Measurements from ENCODE around the gene SNX25.
A peak's percentile ranks its signal among the peaks of the same experiment; 100 is the strongest.

Gene SNX25

GRCh38 chr4:185380320-185380719 is 170.9 kb downstream of the SNX25 start:
- DNase-seq (ENCODE audit: low read depth), result no peak

GRCh38 chr4:185381288-185382196 is 172.1 kb downstream of the SNX25 start:
- DNase-seq (ENCODE audit: low read depth), result no peak

- DNase-seq (ENCODE audit: low read depth), result no peak
Observed at GRCh38 chr4:185382754-185383153, 173.4 kb downstream of the SNX25 start.

GRCh38 chr4:185383451-185383850 is 174.1 kb downstream of the SNX25 start:
- no peak for DNase-seq (ENCODE audit: low read depth)

GRCh38 chr4:185384061-185384460 is 174.7 kb downstream of the SNX25 start:
- no peak for DNase-seq (ENCODE audit: low read depth)

- peak; percentile 69 for DNase-seq (ENCODE audit: low read depth)
Observed at GRCh38 chr4:185384930-185385331, 175.5 kb downstream of the SNX25 start.

- no peak for DNase-seq (ENCODE audit: low read depth)
Observed at GRCh38 chr4:185387957-185388356, 178.6 kb downstream of the SNX25 start.

- no peak for DNase-seq (ENCODE audit: low read depth)
Observed at GRCh38 chr4:185390941-185391340, 181.5 kb downstream of the SNX25 start.

- no peak for DNase-seq (ENCODE audit: low read depth)
Observed at GRCh38 chr4:185392156-185392555, 182.8 kb downstream of the SNX25 start.

- DNase-seq (ENCODE audit: low read depth), result no peak
Observed at GRCh38 chr4:185394568-185395237, 185.3 kb downstream of the SNX25 start.

GRCh38 chr4:185395238-185395955 is 186.0 kb downstream of the SNX25 start, which contains the start of gene LRP2BP:
Gene LRP2BP, minus strand, starts transcription at chr4:185395924. Its CDS starts 17,738 bp downstream, at chr4:185378186.
- DNase-seq (ENCODE audit: low read depth), result no peak

- peak; percentile 85 for DNase-seq (ENCODE audit: low read depth)
Observed at GRCh38 chr4:185395956-185396723, 186.7 kb downstream of the SNX25 start.

- no peak for DNase-seq (ENCODE audit: low read depth)
Observed at GRCh38 chr4:185396724-185397385, 187.5 kb downstream of the SNX25 start, which contains the start of gene ANKRD37. Gene ANKRD37, plus strand, starts transcription at chr4:185396841. Its CDS starts 83 bp downstream, at chr4:185396924.

GRCh38 chr4:185398618-185399017 is 189.2 kb downstream of the SNX25 start:
- DNase-seq (ENCODE audit: low read depth), result no peak

GRCh38 chr4:185399466-185399865 is 190.1 kb downstream of the SNX25 start:
- DNase-seq (ENCODE audit: low read depth), result no peak

GRCh38 chr4:185404031-185404430 is 194.6 kb downstream of the SNX25 start:
- DNase-seq (ENCODE audit: low read depth), result no peak

- no peak for DNase-seq (ENCODE audit: low read depth)
Observed at GRCh38 chr4:185405296-185405999, 196.1 kb downstream of the SNX25 start.

- no peak for DNase-seq (ENCODE audit: low read depth)
Observed at GRCh38 chr4:185408432-185408831, 199.0 kb downstream of the SNX25 start.

GRCh38 chr4:185411849-185412248 is 202.5 kb downstream of the SNX25 start:
- DNase-seq (ENCODE audit: low read depth), result no peak

- no peak for DNase-seq (ENCODE audit: low read depth)
Observed at GRCh38 chr4:185412412-185412811, 203.0 kb downstream of the SNX25 start.
